ENCODE results near the gene GNRHR.

DNA sequence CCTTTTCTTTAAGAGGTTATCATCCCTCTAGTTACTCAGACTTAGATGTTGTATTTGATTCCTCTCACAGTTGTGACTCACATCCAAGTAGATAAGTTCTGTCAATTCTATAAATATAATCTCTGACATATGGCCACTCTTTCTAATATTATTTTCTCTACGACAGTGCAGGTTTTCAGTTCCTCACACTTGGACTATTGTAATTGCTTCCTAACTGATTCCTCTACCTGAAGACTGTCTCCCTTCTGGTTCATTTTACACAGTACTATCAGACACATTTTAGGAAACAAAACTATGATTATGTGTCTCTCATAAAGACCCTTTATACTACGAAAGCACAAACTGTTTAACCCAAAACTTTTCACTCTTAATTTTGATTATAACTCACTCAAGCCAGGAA, 31.3 kb upstream of the GNRHR start:
- TF ChIP-seq, protein P1, sequence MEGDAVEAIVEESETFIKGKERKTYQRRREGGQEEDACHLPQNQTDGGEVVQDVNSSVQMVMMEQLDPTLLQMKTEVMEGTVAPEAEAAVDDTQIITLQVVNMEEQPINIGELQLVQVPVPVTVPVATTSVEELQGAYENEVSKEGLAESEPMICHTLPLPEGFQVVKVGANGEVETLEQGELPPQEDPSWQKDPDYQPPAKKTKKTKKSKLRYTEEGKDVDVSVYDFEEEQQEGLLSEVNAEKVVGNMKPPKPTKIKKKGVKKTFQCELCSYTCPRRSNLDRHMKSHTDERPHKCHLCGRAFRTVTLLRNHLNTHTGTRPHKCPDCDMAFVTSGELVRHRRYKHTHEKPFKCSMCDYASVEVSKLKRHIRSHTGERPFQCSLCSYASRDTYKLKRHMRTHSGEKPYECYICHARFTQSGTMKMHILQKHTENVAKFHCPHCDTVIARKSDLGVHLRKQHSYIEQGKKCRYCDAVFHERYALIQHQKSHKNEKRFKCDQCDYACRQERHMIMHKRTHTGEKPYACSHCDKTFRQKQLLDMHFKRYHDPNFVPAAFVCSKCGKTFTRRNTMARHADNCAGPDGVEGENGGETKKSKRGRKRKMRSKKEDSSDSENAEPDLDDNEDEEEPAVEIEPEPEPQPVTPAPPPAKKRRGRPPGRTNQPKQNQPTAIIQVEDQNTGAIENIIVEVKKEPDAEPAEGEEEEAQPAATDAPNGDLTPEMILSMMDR (conservative IDR thresholded peaks at IDR 0.05; ENCODE audit: low read depth, low read length) = no peak
- TF ChIP-seq BHLHE40 (IDR thresholded peaks at IDR 0.05; ENCODE audit: low read depth, low read length) = no peak

Data from IMR-90 (cell line).